Measurements from ENCODE around the gene CRABP1.

Gene CRABP1

GRCh38 chr15:78319588-78319987, 20.6 kb upstream of the CRABP1 start:
- H3K4me1 ChIP-seq (ENCODE audit: control insufficient read depth, insufficient read depth, low read length), result no peaks in the 10 kb centered on the region; the same call in 1 of the 2 replicates
- no peak overlapping the region for H3K4me3 ChIP-seq (ENCODE audit: low read depth, low read length)
- H3K27ac ChIP-seq (ENCODE audit: extremely low read depth, low read depth, low read length), result no peak overlapping the region
- no peaks in the 10 kb centered on the region for H3K9me3 ChIP-seq (ENCODE audit: control insufficient read depth, insufficient read depth, low read depth, low read length)
- ChIA-PET CTCF (no interaction called here), POLR2A (no interaction called here)
- H3K36me3 ChIP-seq (ENCODE audit: control insufficient read depth in 2 of 2, insufficient read depth in 1 of 2, low read length in 2 of 2), result no peaks in the 10 kb centered on the region
- TF ChIP-seq KLF8 (tag by site-specific recombination; IDR thresholded peaks at IDR 0.05) (no peak), ZNF391 (tag by site-specific recombination; IDR thresholded peaks at IDR 0.05; ENCODE audit: borderline replicate concordance, low read depth) (no peak), ZNF18 (tag by site-specific recombination; IDR thresholded peaks at IDR 0.05) (no peak), ZSCAN30 (tag by site-specific recombination; IDR thresholded peaks at IDR 0.05) (no peak), HOXC10 (CRISPR knock-in tag; IDR thresholded peaks at IDR 0.05) (no peak), ZNF670 (tag by site-specific recombination; IDR thresholded peaks at IDR 0.05; ENCODE audit: low read depth) (no peak), ZNF223 (tag by site-specific recombination; IDR thresholded peaks at IDR 0.05) (no peak), ZNF548 (tag by site-specific recombination; IDR thresholded peaks at IDR 0.05) (no peak), ZNF214 (tag by site-specific recombination; IDR thresholded peaks at IDR 0.05; ENCODE audit: borderline replicate concordance) (no peak), ZNF664 (tag by site-specific recombination; IDR thresholded peaks at IDR 0.05) (no peak), ZNF610 (tag by site-specific recombination; IDR thresholded peaks at IDR 0.05; ENCODE audit: borderline replicate concordance) (no peak), BCL11A (tag by site-specific recombination; IDR thresholded peaks at IDR 0.05; ENCODE audit: low read depth) (no peak), ZNF366 (tag by site-specific recombination; conservative IDR thresholded peaks at IDR 0.05) (no peak), ZNF530 (tag by site-specific recombination; IDR thresholded peaks at IDR 0.05; ENCODE audit: low read depth) (no peak), TSHZ1 (tag by site-specific recombination; IDR thresholded peaks at IDR 0.05; ENCODE audit: borderline replicate concordance) (no peak), MYNN (tag by site-specific recombination; IDR thresholded peaks at IDR 0.05; ENCODE audit: borderline replicate concordance) (no peak), ZNF561 (tag by site-specific recombination; IDR thresholded peaks at IDR 0.05; ENCODE audit: borderline replicate concordance) (no peak)
- TF ChIP-seq, protein P1, sequence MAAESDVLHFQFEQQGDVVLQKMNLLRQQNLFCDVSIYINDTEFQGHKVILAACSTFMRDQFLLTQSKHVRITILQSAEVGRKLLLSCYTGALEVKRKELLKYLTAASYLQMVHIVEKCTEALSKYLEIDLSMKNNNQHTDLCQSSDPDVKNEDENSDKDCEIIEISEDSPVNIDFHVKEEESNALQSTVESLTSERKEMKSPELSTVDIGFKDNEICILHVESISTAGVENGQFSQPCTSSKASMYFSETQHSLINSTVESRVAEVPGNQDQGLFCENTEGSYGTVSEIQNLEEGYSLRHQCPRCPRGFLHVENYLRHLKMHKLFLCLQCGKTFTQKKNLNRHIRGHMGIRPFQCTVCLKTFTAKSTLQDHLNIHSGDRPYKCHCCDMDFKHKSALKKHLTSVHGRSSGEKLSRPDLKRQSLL (tag by site-specific recombination; IDR thresholded peaks at IDR 0.05), result no peak
- TF ChIP-seq, protein P2, sequence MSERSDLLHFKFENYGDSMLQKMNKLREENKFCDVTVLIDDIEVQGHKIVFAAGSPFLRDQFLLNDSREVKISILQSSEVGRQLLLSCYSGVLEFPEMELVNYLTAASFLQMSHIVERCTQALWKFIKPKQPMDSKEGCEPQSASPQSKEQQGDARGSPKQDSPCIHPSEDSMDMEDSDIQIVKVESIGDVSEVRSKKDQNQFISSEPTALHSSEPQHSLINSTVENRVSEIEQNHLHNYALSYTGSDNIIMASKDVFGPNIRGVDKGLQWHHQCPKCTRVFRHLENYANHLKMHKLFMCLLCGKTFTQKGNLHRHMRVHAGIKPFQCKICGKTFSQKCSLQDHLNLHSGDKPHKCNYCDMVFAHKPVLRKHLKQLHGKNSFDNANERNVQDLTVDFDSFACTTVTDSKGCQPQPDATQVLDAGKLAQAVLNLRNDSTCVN (tag by site-specific recombination; optimal IDR thresholded peaks at IDR 0.05), result no peak
- TF ChIP-seq, protein P3, sequence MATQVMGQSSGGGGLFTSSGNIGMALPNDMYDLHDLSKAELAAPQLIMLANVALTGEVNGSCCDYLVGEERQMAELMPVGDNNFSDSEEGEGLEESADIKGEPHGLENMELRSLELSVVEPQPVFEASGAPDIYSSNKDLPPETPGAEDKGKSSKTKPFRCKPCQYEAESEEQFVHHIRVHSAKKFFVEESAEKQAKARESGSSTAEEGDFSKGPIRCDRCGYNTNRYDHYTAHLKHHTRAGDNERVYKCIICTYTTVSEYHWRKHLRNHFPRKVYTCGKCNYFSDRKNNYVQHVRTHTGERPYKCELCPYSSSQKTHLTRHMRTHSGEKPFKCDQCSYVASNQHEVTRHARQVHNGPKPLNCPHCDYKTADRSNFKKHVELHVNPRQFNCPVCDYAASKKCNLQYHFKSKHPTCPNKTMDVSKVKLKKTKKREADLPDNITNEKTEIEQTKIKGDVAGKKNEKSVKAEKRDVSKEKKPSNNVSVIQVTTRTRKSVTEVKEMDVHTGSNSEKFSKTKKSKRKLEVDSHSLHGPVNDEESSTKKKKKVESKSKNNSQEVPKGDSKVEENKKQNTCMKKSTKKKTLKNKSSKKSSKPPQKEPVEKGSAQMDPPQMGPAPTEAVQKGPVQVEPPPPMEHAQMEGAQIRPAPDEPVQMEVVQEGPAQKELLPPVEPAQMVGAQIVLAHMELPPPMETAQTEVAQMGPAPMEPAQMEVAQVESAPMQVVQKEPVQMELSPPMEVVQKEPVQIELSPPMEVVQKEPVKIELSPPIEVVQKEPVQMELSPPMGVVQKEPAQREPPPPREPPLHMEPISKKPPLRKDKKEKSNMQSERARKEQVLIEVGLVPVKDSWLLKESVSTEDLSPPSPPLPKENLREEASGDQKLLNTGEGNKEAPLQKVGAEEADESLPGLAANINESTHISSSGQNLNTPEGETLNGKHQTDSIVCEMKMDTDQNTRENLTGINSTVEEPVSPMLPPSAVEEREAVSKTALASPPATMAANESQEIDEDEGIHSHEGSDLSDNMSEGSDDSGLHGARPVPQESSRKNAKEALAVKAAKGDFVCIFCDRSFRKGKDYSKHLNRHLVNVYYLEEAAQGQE (tag by site-specific recombination; IDR thresholded peaks at IDR 0.05), result no peak

All from HEK293 (cell line).